Endodermal cell (in vitro differentiated cells): ENCODE data around the gene WIPI1. TPM values are rescaled to one million over a fixed set of nuclear protein-coding genes. Genes with fewer than 3 reads are reported as not detected.

Experiments used
- DNase-seq: peaks from one replicate; pipeline ENCODE4 v3.0.0-alpha.2; 2017
- H3K27ac ChIP-seq: 2 replicates; pipeline ENCODE4 v1.5.1; 2013; ENCODE audit warnings: mild to moderate bottlenecking, low read depth, low read length, moderate library complexity
- H3K27me3 ChIP-seq: 2 replicates; pipeline ENCODE4 v1.6.1; 2013; ENCODE audit warnings: mild to moderate bottlenecking, low read length, moderate library complexity; ENCODE audit not compliant: insufficient read depth, control insufficient read depth, poor library complexity, severe bottlenecking
- H3K36me3 ChIP-seq: 2 replicates; pipeline ENCODE4 v1.7.0; 2013; ENCODE audit warnings: mild to moderate bottlenecking, low read length, moderate library complexity; ENCODE audit not compliant: control insufficient read depth, insufficient read depth
- H3K4me1 ChIP-seq: one replicate; pipeline ENCODE4 v1.7.0; 2013; ENCODE audit warnings: low read length; ENCODE audit not compliant: control insufficient read depth, insufficient read depth
- H3K4me3 ChIP-seq: 2 replicates; pipeline ENCODE4 v1.5.1; 2013; ENCODE audit warnings: mild to moderate bottlenecking, low read length, moderate library complexity
- H3K9ac ChIP-seq: 2 replicates; pipeline ENCODE4 v1.6.1; 2013; ENCODE audit warnings: mild to moderate bottlenecking, low read length, moderate library complexity; ENCODE audit not compliant: poor library complexity, severe bottlenecking; ENCODE audit errors: extremely low read depth
- H3K9me3 ChIP-seq: 2 replicates; pipeline ENCODE4 v1.6.1; 2013; ENCODE audit warnings: mild to moderate bottlenecking, low read length, moderate library complexity; ENCODE audit not compliant: control insufficient read depth
- H3K27ac Mint-ChIP-seq: 2 replicates; pipeline ENCODE4 v1.8.0; 2020; ENCODE audit warnings: mixed read lengths
- H3K27me3 Mint-ChIP-seq: 2 replicates; pipeline ENCODE4 v1.8.0; 2021; ENCODE audit warnings: mild to moderate bottlenecking, mixed read lengths; ENCODE audit not compliant: insufficient read depth
- H3K36me3 Mint-ChIP-seq: 2 replicates; pipeline ENCODE4 v1.8.0; 2020; ENCODE audit warnings: low read depth, mixed read lengths
- H3K4me1 Mint-ChIP-seq: 2 replicates; pipeline ENCODE4 v1.8.0; 2020; ENCODE audit warnings: mixed read lengths
- H3K4me3 Mint-ChIP-seq: 2 replicates; pipeline ENCODE4 v1.8.0; 2020; ENCODE audit warnings: mild to moderate bottlenecking, moderate library complexity, mixed read lengths
- H3K9me3 Mint-ChIP-seq: 2 replicates; pipeline ENCODE4 v1.8.0; 2020; ENCODE audit warnings: mild to moderate bottlenecking, mixed read lengths
- WGBS, 2 experiments: methylation state at CpG; one replicate each; pipeline versions ENCODE4 v1.1.5 to v1.1.7; 2013; ENCODE audit warnings: missing lambda C conversion rate in 2 of 2, mixed read lengths in 1 of 2; ENCODE audit not compliant: insufficient coverage in 1 of 2, insufficient read length in 1 of 2; 5-methylcytosine and 5-hydroxymethylcytosine counted together
- total RNA-seq, 2 donors: library from RNA; stranded (reverse); fragmentation: NEBNext Ultra II Directional in 1 of 2; extraction: Animal tissue kit (Norgen Biotek cat#: 25700) in 1 of 2; gene quantifications; 2 replicates in 1 of 2; 3 replicates in 1 of 2; pipeline ENCODE4 v1.2.1, GENCODE V29; 2021
- TF ChIP-seq, protein P1 (sequence below): fragments of 200-600 bp; sonication (generic); conservative IDR thresholded peaks from 2 replicates; pipeline ENCODE4 v1.5.0; 2021; ENCODE audit warnings: antibody characterized with exemption, mild to moderate bottlenecking

The WIPI1 gene
- total RNA-seq, 2 donors from 2014 or later: 32.0 to 39.5 TPM

DNA sequence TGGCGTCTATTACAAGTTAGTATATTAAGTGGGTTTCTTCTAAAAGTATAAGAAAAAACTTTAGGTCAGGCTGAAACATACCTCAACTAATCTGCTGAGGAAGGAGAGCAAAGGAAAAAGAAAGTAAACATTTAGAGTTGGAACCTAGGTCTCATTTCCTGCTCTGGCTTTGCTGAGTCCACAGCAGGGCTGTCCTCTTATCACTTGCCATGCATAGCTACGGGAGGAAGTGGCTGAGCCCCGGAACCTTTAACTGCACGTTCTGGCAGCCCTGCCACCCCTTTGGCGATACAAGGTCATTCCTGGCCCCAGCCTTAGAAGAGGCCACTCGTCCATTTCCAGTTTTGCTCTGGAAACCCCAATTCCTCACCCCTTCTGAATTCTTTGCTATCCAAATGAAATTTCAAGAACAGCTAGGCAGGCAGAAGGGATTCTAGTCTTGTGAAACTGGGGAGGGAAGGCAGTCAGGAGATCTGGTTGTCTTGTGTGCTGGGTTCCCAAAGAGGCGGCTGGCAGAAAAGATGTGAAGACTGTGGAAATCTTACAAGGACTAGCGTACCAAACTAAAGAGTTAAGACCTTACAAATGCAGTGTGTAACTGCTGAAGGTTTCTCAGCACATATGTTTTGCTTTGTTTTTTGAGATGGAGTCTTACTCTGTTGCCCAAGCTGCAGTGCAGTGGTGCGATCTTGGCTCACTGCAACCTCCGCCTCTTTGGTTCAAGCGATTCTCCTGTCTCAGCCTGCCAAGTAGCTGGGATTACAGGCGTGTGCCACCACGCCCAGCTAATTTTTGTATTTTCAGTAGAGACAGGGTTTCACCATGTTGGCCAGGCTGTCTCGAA lies 19.1 kb downstream of the WIPI1 start:
- Mint-ChIP-seq H3K27ac (peak overlapping the region; percentile 31), H3K9me3 (no peaks in the 10 kb centered on the region), H3K4me3 (no peak overlapping the region), H3K4me1 (peaks cover 20% of the 10 kb centered on the region), H3K27me3 (no peaks in the 10 kb centered on the region), H3K36me3 (peaks cover 24% of the 10 kb centered on the region)
- Histone ChIP-seq H3K36me3 (peaks cover 19% of the 10 kb centered on the region), H3K9me3 (no peaks in the 10 kb centered on the region), H3K9ac (no peak overlapping the region), H3K4me1 (no peaks in the 10 kb centered on the region), H3K27ac (no peak overlapping the region), H3K4me3 (no peak overlapping the region), H3K27me3 (no peaks in the 10 kb centered on the region)
- TF ChIP-seq, protein P1, sequence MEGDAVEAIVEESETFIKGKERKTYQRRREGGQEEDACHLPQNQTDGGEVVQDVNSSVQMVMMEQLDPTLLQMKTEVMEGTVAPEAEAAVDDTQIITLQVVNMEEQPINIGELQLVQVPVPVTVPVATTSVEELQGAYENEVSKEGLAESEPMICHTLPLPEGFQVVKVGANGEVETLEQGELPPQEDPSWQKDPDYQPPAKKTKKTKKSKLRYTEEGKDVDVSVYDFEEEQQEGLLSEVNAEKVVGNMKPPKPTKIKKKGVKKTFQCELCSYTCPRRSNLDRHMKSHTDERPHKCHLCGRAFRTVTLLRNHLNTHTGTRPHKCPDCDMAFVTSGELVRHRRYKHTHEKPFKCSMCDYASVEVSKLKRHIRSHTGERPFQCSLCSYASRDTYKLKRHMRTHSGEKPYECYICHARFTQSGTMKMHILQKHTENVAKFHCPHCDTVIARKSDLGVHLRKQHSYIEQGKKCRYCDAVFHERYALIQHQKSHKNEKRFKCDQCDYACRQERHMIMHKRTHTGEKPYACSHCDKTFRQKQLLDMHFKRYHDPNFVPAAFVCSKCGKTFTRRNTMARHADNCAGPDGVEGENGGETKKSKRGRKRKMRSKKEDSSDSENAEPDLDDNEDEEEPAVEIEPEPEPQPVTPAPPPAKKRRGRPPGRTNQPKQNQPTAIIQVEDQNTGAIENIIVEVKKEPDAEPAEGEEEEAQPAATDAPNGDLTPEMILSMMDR: no peak
- DNase-seq: peak; percentile 76
- 78 to 81% methylated on average over 12 to 13 of the region's 14 CpGs for WGBS, 2 experiments

DNA sequence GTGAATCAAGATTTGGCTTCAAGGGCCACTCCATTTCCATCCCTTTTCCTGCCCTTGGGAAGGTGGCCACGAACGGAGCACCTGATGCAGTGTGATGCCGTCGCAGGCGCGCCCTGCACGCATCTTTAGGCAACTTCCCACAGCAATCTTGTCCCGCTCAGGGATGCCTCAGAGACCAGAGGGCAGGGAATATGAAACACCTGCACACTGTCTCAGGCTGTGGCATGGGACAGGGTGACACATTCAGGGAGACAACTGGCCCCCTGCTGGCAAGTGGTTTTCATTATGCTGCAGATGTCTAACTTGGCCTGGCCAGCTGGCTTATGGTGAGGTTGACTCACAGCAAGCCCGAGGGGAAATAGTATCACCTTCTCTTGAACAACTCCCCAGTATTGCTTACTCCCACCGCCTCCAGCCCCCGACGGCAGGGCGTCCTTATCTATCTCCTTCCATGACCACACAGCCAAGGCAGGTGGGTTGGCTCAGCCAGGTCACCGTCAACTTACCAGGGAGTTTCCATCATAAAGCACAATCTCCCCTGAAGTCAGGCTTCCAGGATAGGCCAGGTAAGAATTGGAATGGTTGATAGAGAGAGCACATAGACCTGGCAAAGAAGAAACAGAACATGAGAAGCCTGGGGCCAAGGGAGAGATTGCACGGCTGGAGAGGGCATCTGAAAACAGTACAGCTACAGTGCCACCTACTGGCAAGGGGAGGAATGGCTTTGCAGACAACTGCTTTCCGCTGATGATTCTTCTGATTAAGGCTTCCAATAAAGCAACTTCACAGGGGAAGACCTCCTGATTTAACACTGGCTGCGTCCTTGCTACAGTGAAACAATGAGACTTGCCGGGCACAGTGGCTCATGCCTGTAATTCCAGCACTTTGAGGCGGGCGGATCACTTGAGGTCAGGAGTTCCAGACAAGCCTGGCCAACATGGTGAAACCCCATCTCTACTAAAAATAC lies 21.1 kb downstream of the WIPI1 start:
- H3K27ac ChIP-seq: no peak overlapping the region
- H3K36me3 ChIP-seq: peaks cover 25% of the 10 kb centered on the region
- Mint-ChIP-seq H3K9me3 (no peaks in the 10 kb centered on the region), H3K36me3 (peaks cover 30% of the 10 kb centered on the region), H3K4me1 (peaks cover 14% of the 10 kb centered on the region), H3K27ac (no peak overlapping the region), H3K27me3 (no peaks in the 10 kb centered on the region), H3K4me3 (no peak overlapping the region)
- TF ChIP-seq, protein P1: peak; percentile 92
- H3K4me3 ChIP-seq: no peak overlapping the region
- no peaks in the 10 kb centered on the region for H3K9me3 ChIP-seq
- H3K4me1 ChIP-seq: no peaks in the 10 kb centered on the region
- 80 to 86% methylated on average over 14 to 20 of the region's 20 CpGs for WGBS, 2 experiments
- no peaks in the 10 kb centered on the region for H3K27me3 ChIP-seq
- peak; percentile 95 for DNase-seq
- H3K9ac ChIP-seq: no peak overlapping the region

DNA sequence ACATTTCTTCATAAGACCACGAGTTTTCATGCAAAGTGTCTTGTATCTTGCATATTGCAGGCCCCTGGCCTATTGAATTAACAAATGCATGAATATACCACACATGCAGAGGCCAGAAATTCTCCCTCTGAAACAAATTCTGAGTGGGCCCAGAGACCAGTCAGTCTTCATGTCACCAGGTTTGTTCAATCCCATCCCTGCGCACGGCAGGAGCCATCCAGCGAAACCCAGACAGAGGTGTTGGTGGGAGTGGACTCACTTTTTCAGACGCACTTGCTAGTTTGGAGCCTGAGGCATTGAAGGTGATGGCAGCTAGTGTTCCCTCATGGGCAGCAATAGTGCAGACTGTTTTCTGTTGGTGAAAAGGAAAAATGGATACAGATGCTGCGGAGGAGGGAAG lies 21.9 kb downstream of the WIPI1 start:
- WGBS, 2 experiments: 91 to 97% methylated on average over 3 to 5 of the region's 6 CpGs
- Histone ChIP-seq H3K27me3 (no peaks in the 10 kb centered on the region), H3K9me3 (no peaks in the 10 kb centered on the region), H3K4me3 (no peak overlapping the region), H3K9ac (no peak overlapping the region), H3K27ac (no peak overlapping the region), H3K4me1 (no peaks in the 10 kb centered on the region), H3K36me3 (peaks cover 31% of the 10 kb centered on the region)
- Mint-ChIP-seq H3K36me3 (peaks cover 32% of the 10 kb centered on the region), H3K9me3 (no peaks in the 10 kb centered on the region), H3K4me3 (no peak overlapping the region), H3K27ac (no peak overlapping the region), H3K4me1 (peaks cover 14% of the 10 kb centered on the region), H3K27me3 (no peaks in the 10 kb centered on the region)
- TF ChIP-seq, protein P1: no peak
- no peak for DNase-seq
